ENCODE results near the gene TBC1D24.

DNA sequence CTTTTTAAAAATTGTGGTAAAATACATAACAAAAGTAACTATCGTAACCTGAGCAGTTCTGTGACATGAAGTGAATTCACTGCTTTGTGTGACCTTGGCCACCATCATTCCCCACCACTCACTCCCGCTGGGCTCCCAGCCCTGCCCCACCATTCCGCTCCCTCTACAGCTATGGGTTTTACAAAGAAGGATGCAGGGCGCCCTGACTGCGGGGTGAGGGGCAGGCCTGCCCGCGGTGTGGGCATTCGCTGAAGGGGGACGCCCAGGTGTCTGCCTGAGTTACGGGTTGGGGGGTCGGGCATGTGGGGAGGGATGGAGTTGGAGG, 56.4 kb downstream of the TBC1D24 start, which contains the start of gene CEMP1:
- TF ChIP-seq, protein P1, sequence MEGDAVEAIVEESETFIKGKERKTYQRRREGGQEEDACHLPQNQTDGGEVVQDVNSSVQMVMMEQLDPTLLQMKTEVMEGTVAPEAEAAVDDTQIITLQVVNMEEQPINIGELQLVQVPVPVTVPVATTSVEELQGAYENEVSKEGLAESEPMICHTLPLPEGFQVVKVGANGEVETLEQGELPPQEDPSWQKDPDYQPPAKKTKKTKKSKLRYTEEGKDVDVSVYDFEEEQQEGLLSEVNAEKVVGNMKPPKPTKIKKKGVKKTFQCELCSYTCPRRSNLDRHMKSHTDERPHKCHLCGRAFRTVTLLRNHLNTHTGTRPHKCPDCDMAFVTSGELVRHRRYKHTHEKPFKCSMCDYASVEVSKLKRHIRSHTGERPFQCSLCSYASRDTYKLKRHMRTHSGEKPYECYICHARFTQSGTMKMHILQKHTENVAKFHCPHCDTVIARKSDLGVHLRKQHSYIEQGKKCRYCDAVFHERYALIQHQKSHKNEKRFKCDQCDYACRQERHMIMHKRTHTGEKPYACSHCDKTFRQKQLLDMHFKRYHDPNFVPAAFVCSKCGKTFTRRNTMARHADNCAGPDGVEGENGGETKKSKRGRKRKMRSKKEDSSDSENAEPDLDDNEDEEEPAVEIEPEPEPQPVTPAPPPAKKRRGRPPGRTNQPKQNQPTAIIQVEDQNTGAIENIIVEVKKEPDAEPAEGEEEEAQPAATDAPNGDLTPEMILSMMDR (IDR thresholded peaks at IDR 0.05) = no peak
- TF ChIP-seq EZH2 (IDR thresholded peaks at IDR 0.05; ENCODE audit: borderline replicate concordance, insufficient read depth, low read depth, low read length, poor library complexity, severe bottlenecking) = no peak

Measured in B cell (primary cell).